GM12873 (cell line): ENCODE results near the gene DOK6.

ENCODE experiments used
- TF ChIP-seq, protein P1 (sequence below): IDR thresholded peaks from 2 replicates; pipeline ENCODE4 v1.5.1; 2012; ENCODE audit warnings: low read depth, mild to moderate bottlenecking, moderate library complexity, low read length, control low read depth; ENCODE audit not compliant: insufficient read depth; ENCODE audit errors: missing control alignments

Gene DOK6

DNA sequence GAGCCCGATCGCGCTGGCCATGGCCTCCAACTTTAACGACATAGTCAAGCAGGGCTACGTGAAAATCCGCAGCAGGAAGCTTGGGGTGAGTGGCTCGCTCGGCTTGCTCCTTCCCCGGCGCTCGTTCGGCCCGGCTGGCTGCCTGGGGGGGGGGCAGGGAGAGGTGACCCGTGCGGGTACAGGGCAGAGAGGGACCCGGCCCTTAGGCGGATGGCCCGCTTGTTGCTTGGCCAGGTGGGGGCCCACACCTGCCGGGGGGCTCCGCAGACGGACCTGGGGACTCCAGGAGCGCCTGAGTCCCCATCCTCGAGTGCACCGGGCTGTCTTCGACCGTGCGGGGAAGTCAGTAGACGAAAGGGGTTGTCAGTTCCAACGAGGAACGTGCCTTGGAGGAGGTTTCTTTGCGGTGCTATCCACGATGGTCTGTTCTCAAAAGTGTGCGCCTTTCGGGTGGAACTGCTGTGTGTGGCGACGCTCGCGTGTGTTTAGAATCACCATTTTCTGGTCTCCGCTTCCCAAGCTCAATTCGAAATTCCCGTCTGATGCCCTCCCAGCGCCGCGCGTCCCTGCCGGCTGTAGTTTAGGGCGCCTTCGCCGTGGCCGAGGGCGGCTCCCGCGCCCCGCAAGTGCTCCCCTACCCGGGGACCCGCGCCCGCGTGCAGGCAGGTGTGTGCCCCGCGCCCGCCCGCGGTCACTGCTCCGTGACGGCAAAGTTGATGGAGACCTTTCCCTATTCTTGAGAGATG lies 711 bp downstream of the DOK6 start:
- TF ChIP-seq, protein P1, sequence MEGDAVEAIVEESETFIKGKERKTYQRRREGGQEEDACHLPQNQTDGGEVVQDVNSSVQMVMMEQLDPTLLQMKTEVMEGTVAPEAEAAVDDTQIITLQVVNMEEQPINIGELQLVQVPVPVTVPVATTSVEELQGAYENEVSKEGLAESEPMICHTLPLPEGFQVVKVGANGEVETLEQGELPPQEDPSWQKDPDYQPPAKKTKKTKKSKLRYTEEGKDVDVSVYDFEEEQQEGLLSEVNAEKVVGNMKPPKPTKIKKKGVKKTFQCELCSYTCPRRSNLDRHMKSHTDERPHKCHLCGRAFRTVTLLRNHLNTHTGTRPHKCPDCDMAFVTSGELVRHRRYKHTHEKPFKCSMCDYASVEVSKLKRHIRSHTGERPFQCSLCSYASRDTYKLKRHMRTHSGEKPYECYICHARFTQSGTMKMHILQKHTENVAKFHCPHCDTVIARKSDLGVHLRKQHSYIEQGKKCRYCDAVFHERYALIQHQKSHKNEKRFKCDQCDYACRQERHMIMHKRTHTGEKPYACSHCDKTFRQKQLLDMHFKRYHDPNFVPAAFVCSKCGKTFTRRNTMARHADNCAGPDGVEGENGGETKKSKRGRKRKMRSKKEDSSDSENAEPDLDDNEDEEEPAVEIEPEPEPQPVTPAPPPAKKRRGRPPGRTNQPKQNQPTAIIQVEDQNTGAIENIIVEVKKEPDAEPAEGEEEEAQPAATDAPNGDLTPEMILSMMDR = no peak

DNA sequence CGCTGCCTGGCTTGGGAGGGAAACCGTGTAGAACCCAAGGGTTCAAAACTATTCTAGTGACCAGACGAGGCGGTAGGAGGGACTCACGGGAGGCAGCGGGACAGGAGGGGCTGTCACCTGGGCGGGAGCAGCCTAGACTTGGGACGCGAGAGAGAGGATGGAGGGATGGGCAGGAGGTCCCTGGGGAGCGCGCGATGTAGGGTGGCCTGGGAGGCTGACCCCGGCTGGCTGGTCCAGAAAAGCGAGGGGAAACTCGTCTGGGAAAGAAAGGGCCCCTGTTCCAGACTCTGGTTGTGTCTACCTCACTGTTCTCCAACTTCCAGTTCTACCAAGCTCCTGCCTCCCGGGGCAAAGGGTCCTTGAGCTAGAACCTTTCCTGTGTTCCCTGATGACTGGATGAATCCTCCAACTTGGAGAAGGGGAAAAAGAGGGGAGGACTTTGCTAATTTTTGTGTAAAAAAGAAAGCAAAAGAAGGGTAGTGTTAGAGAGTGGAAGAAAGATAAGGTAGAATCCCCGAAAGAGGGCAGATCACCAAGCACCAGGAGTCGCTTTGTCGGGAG lies 1.4 kb downstream of the DOK6 start:
- TF ChIP-seq, protein P1 = no peak

DNA sequence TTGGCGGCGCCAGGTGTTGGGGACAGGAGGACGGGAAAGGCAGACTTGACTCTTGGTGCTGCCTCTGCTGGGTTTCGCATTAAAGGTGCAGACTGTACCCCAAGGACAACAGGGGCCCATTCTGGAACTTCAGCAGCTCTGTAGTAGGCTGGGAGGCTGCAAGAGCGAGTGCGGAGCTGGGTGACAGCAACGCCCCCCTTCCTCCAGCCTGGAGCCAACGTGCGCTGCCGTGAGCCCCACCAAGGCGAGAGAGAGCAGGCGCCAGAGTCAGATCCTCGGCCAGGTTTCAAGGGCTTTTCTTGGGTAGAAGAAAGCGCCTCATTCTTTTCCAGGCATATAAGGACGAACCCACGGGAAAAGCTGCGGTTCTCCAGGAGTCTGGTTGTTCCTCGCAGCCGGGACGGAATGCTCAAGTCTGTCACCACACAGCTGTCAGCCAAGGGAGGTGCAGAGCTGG lies 1.9 kb downstream of the DOK6 start:
- TF ChIP-seq, protein P1 = no peak

DNA sequence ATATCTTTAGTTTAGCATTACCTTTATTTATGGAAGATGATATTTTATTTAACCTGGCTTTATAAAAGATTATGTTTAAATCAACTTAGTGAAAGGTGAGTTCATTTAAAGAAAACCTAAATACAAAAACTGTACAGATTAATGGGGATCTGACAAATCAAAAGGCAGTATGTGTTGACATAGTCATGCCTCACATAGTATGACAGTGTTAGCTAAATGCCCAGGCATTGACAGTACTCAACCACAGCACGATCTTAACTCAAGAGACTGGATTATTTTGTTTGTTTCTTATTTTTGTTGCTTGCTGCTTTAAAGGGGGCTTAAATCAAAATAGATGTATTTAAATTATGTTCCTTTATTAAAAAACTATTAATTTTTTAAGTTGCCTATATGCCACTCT lies 7.8 kb downstream of the DOK6 start:
- TF ChIP-seq, protein P1 = no peak

DNA sequence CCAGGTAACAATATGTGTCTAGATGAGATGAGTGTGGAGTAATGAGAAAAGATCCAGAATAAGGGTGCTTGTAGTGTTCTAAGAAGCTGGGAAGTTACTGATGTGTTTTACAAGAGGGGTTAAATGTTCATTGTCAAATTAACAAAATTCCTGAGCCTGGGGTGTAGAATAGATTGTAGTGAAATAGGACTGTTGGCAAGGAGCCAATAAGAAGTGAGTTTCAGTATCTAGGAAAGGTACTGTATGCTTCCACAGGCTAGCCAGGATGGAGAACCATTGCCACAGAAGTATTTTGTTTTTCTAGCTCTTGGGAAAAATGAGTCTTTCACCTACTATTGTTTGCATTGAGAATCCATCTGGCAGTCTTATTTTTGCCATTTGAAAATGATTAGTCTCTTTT lies 10.5 kb downstream of the DOK6 start:
- TF ChIP-seq, protein P1 = no peak

DNA sequence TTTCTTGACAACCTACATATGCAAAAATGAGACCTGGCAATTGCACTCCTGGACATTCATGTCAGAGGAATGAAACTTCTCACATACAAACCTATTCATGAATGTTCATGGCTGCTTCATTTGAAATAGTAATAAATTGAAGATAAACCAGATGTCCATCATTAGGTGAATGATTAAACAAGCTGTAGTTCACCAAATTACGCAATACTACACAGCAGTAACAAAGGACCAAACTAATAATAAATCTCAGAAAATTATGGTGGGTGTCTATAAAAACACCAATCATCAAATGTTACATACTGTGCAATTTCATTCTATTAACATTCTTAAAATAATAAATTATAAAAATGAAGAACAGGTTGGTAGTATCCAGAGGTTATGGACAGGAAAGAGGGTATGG lies 13.5 kb downstream of the DOK6 start:
- TF ChIP-seq, protein P1 = no peak

DNA sequence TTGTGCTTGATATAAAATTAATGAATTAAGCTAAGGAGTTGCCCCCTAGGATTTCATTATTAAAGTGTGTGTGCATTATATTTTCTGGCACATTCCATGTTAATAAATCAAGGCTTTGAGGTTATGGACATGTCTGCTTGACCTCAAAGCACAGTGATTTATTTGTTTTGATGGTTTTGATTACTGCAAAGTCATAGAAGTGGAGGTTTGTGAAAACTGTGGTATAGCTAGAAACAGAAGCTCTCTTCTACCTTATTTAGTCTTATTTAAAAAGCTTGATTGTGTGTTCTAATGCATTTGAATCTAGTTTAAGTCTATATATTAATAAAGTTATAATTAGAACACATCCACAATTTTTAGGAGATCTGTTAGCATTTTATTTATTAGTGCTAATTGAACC lies 32.2 kb downstream of the DOK6 start:
- TF ChIP-seq, protein P1 = no peak
